ENCODE measurements around the gene CD248.
"Not testable (repeated sequence)": the region's sequence is repeated elsewhere in the genome, so short reads cannot be mapped to it uniquely, and the experiment has no call there.

GRCh38 chr11:66310803-66311440, 5.9 kb downstream of the CD248 start:
- TF ChIP-seq CTCF, POLR2A, EP300 (IDR thresholded peaks at IDR 0.05): not testable (repeated sequence)
